Right hindlimb (tissue), 1 donor: Measurements from ENCODE around the gene KRT79.
"Not testable (repeated sequence)": the region's sequence is repeated elsewhere in the genome, so short reads cannot be mapped to it uniquely, and the experiment has no call there.

Experiments
- DNase-seq: peaks from one replicate; pipeline ENCODE4 v3.0.0-alpha.2; 2018

The KRT79 gene

GRCh38 chr12:52801773-52802172 lies 32.3 kb downstream of the KRT79 start:
- no peak for DNase-seq

- DNase-seq: no peak
Measured at GRCh38 chr12:52800259-52800917, 33.7 kb downstream of the KRT79 start.

- DNase-seq: no peak
Measured at GRCh38 chr12:52799505-52800211, 34.5 kb downstream of the KRT79 start.

DNA sequence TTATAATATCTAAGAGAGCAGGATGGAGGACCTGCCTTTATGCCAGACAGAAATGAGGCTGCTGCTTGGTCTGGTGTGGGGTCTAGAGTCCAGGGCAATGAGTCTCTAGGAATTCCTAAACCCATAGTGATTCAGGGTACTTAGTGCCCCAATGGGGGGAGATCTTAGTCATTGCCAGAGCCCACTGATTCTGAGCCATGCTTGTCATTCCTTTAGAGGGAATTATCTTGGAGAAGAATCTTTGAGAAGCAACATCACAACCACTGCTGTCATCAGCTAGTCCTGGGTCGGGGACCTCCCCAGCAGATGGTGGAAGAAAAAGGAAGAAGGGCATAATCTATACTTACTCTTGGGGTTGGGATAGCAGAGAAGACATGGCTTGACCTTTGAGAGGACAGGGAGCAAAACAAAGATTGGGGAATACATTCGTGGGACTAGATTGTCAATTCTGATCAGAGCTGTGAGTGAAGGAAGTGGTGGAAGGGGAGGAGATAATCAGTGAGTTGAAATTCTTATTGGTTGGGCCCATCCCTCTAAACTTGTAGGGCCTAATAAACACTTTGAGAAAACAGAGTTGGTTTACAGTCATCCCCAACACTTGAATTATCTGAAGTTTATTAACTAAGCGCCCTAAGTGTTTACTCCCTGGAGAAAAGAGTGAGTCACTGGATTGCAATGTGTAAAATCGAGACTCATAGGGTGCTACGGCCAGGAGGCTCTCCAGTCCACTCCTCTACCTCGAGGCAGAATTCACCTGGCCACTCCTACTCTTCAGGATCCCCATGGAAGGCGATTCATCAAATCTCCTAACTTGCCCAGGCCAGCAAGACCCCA lies 35.2 kb downstream of the KRT79 start:
- DNase-seq: no peak

DNA sequence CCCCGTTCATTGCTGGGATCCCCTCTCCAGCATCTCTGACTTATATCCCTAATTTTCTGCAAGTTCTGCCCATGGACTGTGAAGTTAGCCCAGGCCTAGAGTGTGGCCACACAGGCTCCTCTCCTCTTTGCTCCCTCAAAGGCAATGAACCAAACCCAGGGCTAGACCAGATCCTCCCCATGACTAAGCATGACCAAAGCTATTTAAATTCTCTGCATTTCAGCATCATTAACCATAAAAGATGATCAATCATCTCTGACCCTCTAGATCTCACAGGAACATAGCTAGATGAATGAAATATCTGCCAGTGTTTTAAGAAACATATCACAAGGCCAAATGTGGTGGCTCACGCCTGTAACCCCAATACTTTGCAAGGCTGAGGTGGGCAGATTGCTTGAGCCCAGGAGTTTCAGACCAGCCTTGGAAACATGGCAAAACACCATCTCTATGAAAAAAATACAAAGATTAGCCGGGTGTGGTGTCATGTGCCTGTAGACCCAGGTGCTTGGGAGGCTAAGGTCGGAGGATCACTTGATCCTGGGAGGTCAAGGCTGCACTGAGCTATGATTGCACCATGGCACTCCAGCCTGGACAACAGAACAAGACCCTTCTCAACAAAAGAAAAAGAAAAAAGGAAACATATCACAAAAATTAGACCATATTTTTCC lies 36.0 kb downstream of the KRT79 start:
- no peak for DNase-seq

GRCh38 chr12:52797529-52797894 lies 36.6 kb downstream of the KRT79 start:
- no peak for DNase-seq

DNA sequence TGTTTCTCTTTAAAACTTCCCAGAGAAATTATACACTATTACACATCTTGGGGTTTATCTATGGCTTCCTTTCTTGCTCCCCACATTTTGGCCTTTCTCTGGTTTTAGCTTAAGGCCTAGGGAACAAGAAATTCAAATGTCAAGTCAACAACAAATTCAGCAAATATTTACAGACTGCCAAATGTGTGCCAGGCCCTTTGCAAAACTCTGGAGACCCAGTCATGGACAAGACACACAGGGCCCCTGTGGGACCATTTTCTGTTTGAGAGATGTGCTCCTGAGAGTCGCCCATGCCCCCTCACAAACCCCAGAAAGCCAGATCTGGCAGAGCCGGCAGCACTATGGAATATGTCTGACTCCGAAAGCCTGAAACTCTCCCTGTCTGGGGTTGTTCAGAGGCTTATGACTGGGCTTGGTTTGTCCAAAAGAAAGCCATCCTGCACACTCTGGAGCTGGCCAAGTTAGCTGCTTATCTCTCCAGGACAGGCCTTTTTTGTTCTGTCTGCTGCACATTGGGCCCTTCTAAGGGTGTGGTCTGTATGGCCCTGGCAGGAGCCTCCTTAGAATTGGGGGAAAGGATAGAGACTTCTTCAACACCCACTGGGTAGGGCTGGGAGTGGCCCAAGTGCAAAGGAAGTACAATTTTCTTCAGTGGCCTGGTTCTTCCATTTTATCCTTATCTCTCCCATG lies 37.1 kb downstream of the KRT79 start:
- DNase-seq: no peak

GRCh38 chr12:52796429-52796794 lies 37.7 kb downstream of the KRT79 start:
- DNase-seq: no peak

- DNase-seq: no peak
Measured at GRCh38 chr12:52795694-52796428, 38.2 kb downstream of the KRT79 start, which contains the start of gene KRT3. Gene KRT3, minus strand, starts transcription at chr12:52796117. Its CDS starts 75 bp downstream, at chr12:52796042.

- not testable (repeated sequence) for DNase-seq
Measured at GRCh38 chr12:52795332-52795674, 38.8 kb downstream of the KRT79 start.

- no peak for DNase-seq
Measured at GRCh38 chr12:52794479-52795331, 39.4 kb downstream of the KRT79 start.

GRCh38 chr12:52792185-52793029 lies 41.7 kb downstream of the KRT79 start:
- no peak for DNase-seq

DNA sequence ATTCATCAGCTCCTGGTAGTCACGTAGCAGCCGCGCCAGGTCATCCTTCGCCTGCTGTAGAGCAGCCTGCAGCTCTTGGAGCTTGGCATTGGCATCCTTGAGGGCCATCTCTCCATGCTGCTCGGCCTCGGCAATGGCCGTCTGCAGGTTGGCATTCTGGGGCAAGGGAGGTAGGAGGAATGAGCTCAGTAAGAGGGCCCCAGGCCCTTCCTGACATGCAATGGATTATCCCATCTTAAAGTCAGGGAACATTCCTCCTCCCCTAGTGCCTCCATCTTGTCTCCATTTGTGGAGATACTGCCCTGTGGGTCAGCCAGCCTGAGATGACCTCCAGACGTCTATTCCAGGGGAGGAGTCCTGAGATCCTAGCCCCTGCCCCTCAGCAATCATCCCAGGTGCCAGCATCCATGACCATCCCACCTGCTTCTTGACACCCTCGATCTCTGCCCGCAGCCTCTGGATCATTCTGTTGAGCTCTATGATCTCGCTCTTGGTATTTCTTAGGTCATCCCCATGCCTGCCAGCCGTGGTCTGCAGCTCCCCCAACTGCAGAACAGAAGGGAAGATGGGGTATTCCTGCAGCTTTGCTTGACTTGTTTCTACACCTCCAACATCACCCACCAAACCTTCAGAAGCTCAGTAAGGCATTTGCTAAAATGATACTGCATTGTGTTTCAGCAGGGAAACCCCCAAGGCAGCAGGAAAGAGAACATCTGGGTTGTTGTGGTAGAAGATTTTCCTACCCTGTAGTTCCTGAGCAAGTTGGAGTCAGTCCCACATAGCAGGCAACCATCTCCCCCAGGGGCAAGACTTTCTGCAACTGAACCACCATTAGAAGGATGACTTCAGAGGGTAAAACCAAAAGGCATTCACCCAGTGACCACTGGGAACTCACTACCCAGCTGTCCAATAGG lies 42.6 kb downstream of the KRT79 start:
- DNase-seq: no peak

DNA sequence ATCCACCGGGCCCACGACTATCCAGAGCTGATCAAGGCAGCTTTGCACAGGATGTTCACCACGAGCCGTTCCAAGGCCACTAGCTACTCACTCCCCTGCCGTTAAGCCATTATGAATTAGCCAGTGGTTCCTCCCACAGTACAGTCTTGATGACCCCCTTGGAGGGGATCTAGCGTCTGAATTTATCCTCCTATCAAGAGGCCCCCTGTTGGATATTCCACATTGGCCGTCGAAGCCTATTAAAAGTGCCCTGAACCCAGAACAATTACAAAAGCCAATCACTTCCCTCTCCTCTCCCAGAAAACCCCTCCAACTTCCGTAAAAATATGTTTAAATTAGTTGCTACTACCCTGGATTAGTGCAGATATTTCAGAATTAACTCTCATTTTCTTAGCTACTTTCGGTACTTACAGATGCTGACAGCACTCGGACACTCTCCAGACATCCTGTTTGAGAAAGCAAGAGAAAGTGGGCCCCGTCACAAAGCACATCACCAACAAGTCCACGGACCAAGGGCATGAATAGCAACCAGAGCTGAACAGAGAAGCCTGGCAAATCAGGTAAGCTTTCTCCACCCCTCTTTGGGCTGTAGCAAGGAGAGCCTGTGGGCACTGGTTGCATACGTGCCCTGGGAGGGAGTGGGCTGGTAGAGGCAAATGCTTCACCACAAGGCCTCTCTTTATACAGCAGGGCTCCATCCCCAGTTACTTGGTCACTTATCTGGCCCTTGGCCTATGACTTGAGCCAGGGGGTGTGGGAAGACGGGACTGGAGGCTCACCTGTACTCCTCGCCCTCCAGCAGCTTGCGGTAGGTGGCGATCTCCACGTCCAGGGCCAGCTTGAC lies 43.5 kb downstream of the KRT79 start:
- no peak for DNase-seq

GRCh38 chr12:52789637-52790426 lies 44.3 kb downstream of the KRT79 start:
- DNase-seq: no peak

- no peak for DNase-seq
Measured at GRCh38 chr12:52788876-52789636, 45.1 kb downstream of the KRT79 start.
